ENCODE measurements around the gene TOPAZ1. TPM values are rescaled to one million over a fixed set of nuclear protein-coding genes. Genes with fewer than 3 reads are reported as not detected.

The TOPAZ1 gene
- total and polyA plus RNA-seq, 2 donors = under 0.01 TPM

GRCh38 chr3:44265815-44266214 is 24.1 kb downstream of the TOPAZ1 start:
- Histone ChIP-seq H3K36me3 (ENCODE audit: control insufficient read depth in 2 of 2, insufficient read depth in 2 of 2, low read length in 1 of 2) (no peaks in the 10 kb centered on the region), H3K27me3 (ENCODE audit: control insufficient read depth in 2 of 2, insufficient read depth in 1 of 2, low read length in 1 of 2) (no peaks in the 10 kb centered on the region), H3K27ac (ENCODE audit: low read depth in 1 of 2, low read length in 1 of 2) (no peak overlapping the region), H3K9me3 (ENCODE audit: control insufficient read depth in 2 of 2, insufficient read depth in 1 of 2, low read length in 1 of 2) (no peaks in the 10 kb centered on the region), H3K4me1 (ENCODE audit: control insufficient read depth in 2 of 2, insufficient read depth in 2 of 2, low read length in 2 of 2) (no peaks in the 10 kb centered on the region), H3K4me3 (ENCODE audit: low read length in 2 of 2) (no peak overlapping the region)
- DNase-seq (ENCODE audit: low read depth in 6 of 9, low spot score in 9 of 9) = no peak
- WGBS = 94% methylated on average over 3 of the region's 3 CpGs

DNA sequence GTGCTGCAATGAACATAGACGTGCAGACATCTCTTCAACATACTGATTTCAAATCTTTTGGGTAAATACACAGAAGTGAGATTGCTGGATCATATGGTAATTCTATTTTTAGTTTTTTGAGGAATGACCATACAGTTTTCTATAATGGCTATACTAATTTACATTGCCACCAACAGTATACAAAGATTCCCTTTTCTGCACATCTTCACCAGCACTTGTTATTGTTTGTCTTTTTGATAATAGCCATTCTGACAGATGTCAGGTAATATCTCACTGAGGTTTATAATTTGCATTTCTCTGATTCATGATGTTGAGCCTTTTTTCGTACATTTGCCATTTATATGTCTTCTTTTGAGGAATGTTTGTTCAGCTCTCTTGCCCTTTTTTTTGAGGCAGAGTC is 30.5 kb downstream of the TOPAZ1 start:
- Histone ChIP-seq H3K9me3 (ENCODE audit: control insufficient read depth in 2 of 2, insufficient read depth in 1 of 2, low read length in 1 of 2) (no peaks in the 10 kb centered on the region), H3K4me3 (ENCODE audit: low read length in 2 of 2) (no peak overlapping the region), H3K36me3 (ENCODE audit: control insufficient read depth in 2 of 2, insufficient read depth in 2 of 2, low read length in 1 of 2) (no peaks in the 10 kb centered on the region), H3K27me3 (ENCODE audit: control insufficient read depth in 2 of 2, insufficient read depth in 1 of 2, low read length in 1 of 2) (no peaks in the 10 kb centered on the region), H3K27ac (ENCODE audit: low read depth in 1 of 2, low read length in 1 of 2) (no peak overlapping the region), H3K4me1 (ENCODE audit: control insufficient read depth in 2 of 2, insufficient read depth in 2 of 2, low read length in 2 of 2) (no peaks in the 10 kb centered on the region)
- 94% methylated on average over 2 of the region's 2 CpGs for WGBS
- no peak for DNase-seq (ENCODE audit: low read depth in 6 of 9, low spot score in 9 of 9)

GRCh38 chr3:44277925-44278324 is 36.2 kb downstream of the TOPAZ1 start:
- no peaks in the 10 kb centered on the region for H3K36me3 ChIP-seq (ENCODE audit: control insufficient read depth in 2 of 2, insufficient read depth in 2 of 2, low read length in 1 of 2)
- H3K4me1 ChIP-seq (ENCODE audit: control insufficient read depth in 2 of 2, insufficient read depth in 2 of 2, low read length in 2 of 2) = no peaks in the 10 kb centered on the region
- H3K9me3 ChIP-seq (ENCODE audit: control insufficient read depth in 2 of 2, insufficient read depth in 1 of 2, low read length in 1 of 2) = no peaks in the 10 kb centered on the region
- H3K4me3 ChIP-seq (ENCODE audit: low read length in 2 of 2) = no peak overlapping the region
- no peak for DNase-seq (ENCODE audit: low read depth in 6 of 9, low spot score in 9 of 9)
- no peak overlapping the region for H3K27ac ChIP-seq (ENCODE audit: low read depth in 1 of 2, low read length in 1 of 2)
- H3K27me3 ChIP-seq (ENCODE audit: control insufficient read depth in 2 of 2, insufficient read depth in 1 of 2, low read length in 1 of 2) = no peaks in the 10 kb centered on the region
- 96% methylated on average over 1 of the region's 1 CpG for WGBS

- no peaks in the 10 kb centered on the region for H3K36me3 ChIP-seq (ENCODE audit: control insufficient read depth in 2 of 2, insufficient read depth in 2 of 2, low read length in 1 of 2)
- H3K4me1 ChIP-seq (ENCODE audit: control insufficient read depth in 2 of 2, insufficient read depth in 2 of 2, low read length in 2 of 2) = no peaks in the 10 kb centered on the region
- no peaks in the 10 kb centered on the region for H3K27me3 ChIP-seq (ENCODE audit: control insufficient read depth in 2 of 2, insufficient read depth in 1 of 2, low read length in 1 of 2)
- no peak overlapping the region for H3K4me3 ChIP-seq (ENCODE audit: low read length in 2 of 2)
- H3K9me3 ChIP-seq (ENCODE audit: control insufficient read depth in 2 of 2, insufficient read depth in 1 of 2, low read length in 1 of 2) = no peaks in the 10 kb centered on the region
- H3K27ac ChIP-seq (ENCODE audit: low read depth in 1 of 2, low read length in 1 of 2) = no peak overlapping the region
- no peak for DNase-seq (ENCODE audit: low read depth in 6 of 9, low spot score in 9 of 9)
- 97% methylated on average over 3 of the region's 3 CpGs for WGBS
These were observed 38.4 kb downstream of the TOPAZ1 start for GRCh38 chr3:44280077-44280476.

DNA sequence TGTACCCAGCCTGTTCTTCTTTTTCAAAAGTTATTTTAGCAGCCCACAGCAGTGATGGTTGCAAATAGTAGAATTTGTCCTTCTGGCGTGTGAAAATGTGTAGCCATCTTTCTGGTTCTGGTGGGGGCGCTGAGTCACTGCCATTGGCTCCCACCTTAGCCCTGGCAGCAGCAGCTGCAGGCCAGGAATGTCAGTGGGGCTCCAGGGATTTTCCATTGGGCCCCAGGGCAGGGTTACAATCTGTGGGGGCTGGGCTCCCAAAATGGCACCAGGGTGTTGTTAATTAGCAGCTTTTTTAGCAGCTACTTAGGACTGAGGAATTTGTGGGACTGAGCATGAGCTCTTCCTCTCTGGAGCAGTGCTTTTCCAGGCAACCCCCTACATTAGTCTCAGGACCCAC is 38.9 kb downstream of the TOPAZ1 start:
- Histone ChIP-seq H3K4me3 (ENCODE audit: low read length in 2 of 2) (no peak overlapping the region), H3K36me3 (ENCODE audit: control insufficient read depth in 2 of 2, insufficient read depth in 2 of 2, low read length in 1 of 2) (no peaks in the 10 kb centered on the region), H3K4me1 (ENCODE audit: control insufficient read depth in 2 of 2, insufficient read depth in 2 of 2, low read length in 2 of 2) (no peaks in the 10 kb centered on the region), H3K27ac (ENCODE audit: low read depth in 1 of 2, low read length in 1 of 2) (no peak overlapping the region), H3K27me3 (ENCODE audit: control insufficient read depth in 2 of 2, insufficient read depth in 1 of 2, low read length in 1 of 2) (no peaks in the 10 kb centered on the region), H3K9me3 (ENCODE audit: control insufficient read depth in 2 of 2, insufficient read depth in 1 of 2, low read length in 1 of 2) (no peaks in the 10 kb centered on the region)
- WGBS = 98% methylated on average over 2 of the region's 2 CpGs
- no peak for DNase-seq (ENCODE audit: low read depth in 6 of 9, low spot score in 9 of 9)

- no peaks in the 10 kb centered on the region for H3K4me1 ChIP-seq (ENCODE audit: control insufficient read depth in 2 of 2, insufficient read depth in 2 of 2, low read length in 2 of 2)
- no peak overlapping the region for H3K4me3 ChIP-seq (ENCODE audit: low read length in 2 of 2)
- no peak for DNase-seq (ENCODE audit: low read depth in 6 of 9, low spot score in 9 of 9)
- H3K36me3 ChIP-seq (ENCODE audit: control insufficient read depth in 2 of 2, insufficient read depth in 2 of 2, low read length in 1 of 2) = no peaks in the 10 kb centered on the region
- 95% methylated on average over 2 of the region's 2 CpGs for WGBS
- H3K27me3 ChIP-seq (ENCODE audit: control insufficient read depth in 2 of 2, insufficient read depth in 1 of 2, low read length in 1 of 2) = no peaks in the 10 kb centered on the region
- H3K9me3 ChIP-seq (ENCODE audit: control insufficient read depth in 2 of 2, insufficient read depth in 1 of 2, low read length in 1 of 2) = no peaks in the 10 kb centered on the region
- H3K27ac ChIP-seq (ENCODE audit: low read depth in 1 of 2, low read length in 1 of 2) = no peak overlapping the region
These were observed 43.3 kb downstream of the TOPAZ1 start for GRCh38 chr3:44284949-44285348.

DNA sequence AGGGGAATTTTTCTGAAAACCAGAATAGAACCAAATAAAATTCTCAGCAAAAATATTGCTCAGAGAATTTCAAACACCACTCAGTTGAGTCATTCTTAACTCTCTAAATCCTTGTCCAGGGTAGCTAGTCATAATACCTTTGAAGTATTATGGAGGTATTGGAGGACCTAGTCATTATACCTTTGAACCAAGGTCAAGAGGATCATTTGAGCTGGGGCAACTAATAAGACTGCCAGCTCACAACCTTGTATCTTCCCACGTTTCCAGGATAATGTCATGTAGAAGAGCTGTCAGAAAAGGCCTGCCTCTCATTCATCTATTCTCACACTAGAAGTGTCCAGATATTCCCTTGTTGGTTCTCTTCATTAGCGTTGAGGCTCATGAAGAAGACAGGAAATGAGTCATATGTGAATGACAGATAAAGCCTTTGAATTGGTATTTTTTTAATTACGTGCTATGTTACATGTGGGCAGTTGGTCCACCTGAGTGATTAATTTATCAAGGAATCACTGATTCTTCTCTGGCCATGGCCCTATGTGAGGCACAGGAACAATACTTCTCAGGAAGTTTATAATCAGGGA is 48.3 kb downstream of the TOPAZ1 start:
- no peaks in the 10 kb centered on the region for H3K27me3 ChIP-seq (ENCODE audit: control insufficient read depth in 2 of 2, insufficient read depth in 1 of 2, low read length in 1 of 2)
- no peaks in the 10 kb centered on the region for H3K36me3 ChIP-seq (ENCODE audit: control insufficient read depth in 2 of 2, insufficient read depth in 2 of 2, low read length in 1 of 2)
- no peaks in the 10 kb centered on the region for H3K4me1 ChIP-seq (ENCODE audit: control insufficient read depth in 2 of 2, insufficient read depth in 2 of 2, low read length in 2 of 2)
- no peak overlapping the region for H3K27ac ChIP-seq (ENCODE audit: low read depth in 1 of 2, low read length in 1 of 2)
- no peak for DNase-seq (ENCODE audit: low read depth in 6 of 9, low spot score in 9 of 9)
- no peaks in the 10 kb centered on the region for H3K9me3 ChIP-seq (ENCODE audit: control insufficient read depth in 2 of 2, insufficient read depth in 1 of 2, low read length in 1 of 2)
- H3K4me3 ChIP-seq (ENCODE audit: low read length in 2 of 2) = no peak overlapping the region
- WGBS = 92% methylated on average over 3 of the region's 3 CpGs

DNA sequence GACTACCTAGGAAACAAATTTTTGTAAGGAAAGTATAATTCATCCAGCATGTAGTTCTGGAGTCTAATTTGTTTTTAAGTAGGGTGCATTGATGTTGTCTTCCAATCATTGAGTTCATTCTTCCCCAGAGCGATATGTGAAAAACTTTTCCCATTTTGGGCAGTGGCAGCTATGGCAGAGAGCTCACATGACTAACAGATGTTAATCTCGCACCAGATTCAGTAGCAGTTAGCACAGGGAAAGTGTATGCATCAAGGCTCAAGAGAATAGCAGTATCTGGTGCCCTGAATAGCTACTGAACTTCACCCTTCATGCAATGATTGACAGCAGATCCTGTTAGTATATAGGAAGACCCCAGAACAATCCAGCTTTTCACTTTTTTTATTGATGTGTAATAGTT is 50.6 kb downstream of the TOPAZ1 start:
- 96% methylated on average over 2 of the region's 2 CpGs for WGBS
- no peak for DNase-seq (ENCODE audit: low read depth in 6 of 9, low spot score in 9 of 9)
- H3K27ac ChIP-seq (ENCODE audit: low read depth in 1 of 2, low read length in 1 of 2) = no peak overlapping the region
- H3K4me3 ChIP-seq (ENCODE audit: low read length in 2 of 2) = no peak overlapping the region
- H3K4me1 ChIP-seq (ENCODE audit: control insufficient read depth in 2 of 2, insufficient read depth in 2 of 2, low read length in 2 of 2) = no peaks in the 10 kb centered on the region
- no peaks in the 10 kb centered on the region for H3K36me3 ChIP-seq (ENCODE audit: control insufficient read depth in 2 of 2, insufficient read depth in 2 of 2, low read length in 1 of 2)
- no peaks in the 10 kb centered on the region for H3K9me3 ChIP-seq (ENCODE audit: control insufficient read depth in 2 of 2, insufficient read depth in 1 of 2, low read length in 1 of 2)
- H3K27me3 ChIP-seq (ENCODE audit: control insufficient read depth in 2 of 2, insufficient read depth in 1 of 2, low read length in 1 of 2) = no peaks in the 10 kb centered on the region

DNA sequence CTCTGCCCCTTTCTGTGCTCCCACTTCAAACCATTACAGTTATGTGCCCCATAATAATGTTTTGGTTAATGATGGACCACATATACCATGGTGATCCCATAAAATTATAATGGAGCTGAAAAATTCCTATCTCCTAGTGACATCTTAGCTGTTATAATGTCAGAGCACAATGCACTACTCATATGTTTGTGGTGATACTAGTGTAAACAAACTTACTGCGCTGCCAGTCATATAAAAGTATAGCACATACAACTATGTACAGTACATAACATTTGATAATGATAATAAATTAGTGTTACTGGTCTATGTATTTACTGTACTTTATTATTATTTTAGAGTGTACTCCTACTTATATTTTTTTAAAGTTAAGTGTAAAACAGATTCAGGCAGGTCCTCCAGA is 51.3 kb downstream of the TOPAZ1 start:
- DNase-seq (ENCODE audit: low read depth in 6 of 9, low spot score in 9 of 9) = no peak
- Histone ChIP-seq H3K27me3 (ENCODE audit: control insufficient read depth in 2 of 2, insufficient read depth in 1 of 2, low read length in 1 of 2) (no peaks in the 10 kb centered on the region), H3K9me3 (ENCODE audit: control insufficient read depth in 2 of 2, insufficient read depth in 1 of 2, low read length in 1 of 2) (no peaks in the 10 kb centered on the region), H3K27ac (ENCODE audit: low read depth in 1 of 2, low read length in 1 of 2) (no peak overlapping the region), H3K4me1 (ENCODE audit: control insufficient read depth in 2 of 2, insufficient read depth in 2 of 2, low read length in 2 of 2) (no peaks in the 10 kb centered on the region), H3K36me3 (ENCODE audit: control insufficient read depth in 2 of 2, insufficient read depth in 2 of 2, low read length in 1 of 2) (no peaks in the 10 kb centered on the region), H3K4me3 (ENCODE audit: low read length in 2 of 2) (no peak overlapping the region)
- 99% methylated on average over 1 of the region's 1 CpG for WGBS

- Histone ChIP-seq H3K27ac (ENCODE audit: low read depth in 1 of 2, low read length in 1 of 2) (no peak overlapping the region), H3K36me3 (ENCODE audit: control insufficient read depth in 2 of 2, insufficient read depth in 2 of 2, low read length in 1 of 2) (no peaks in the 10 kb centered on the region), H3K27me3 (ENCODE audit: control insufficient read depth in 2 of 2, insufficient read depth in 1 of 2, low read length in 1 of 2) (no peaks in the 10 kb centered on the region), H3K4me1 (ENCODE audit: control insufficient read depth in 2 of 2, insufficient read depth in 2 of 2, low read length in 2 of 2) (no peaks in the 10 kb centered on the region), H3K9me3 (ENCODE audit: control insufficient read depth in 2 of 2, insufficient read depth in 1 of 2, low read length in 1 of 2) (no peaks in the 10 kb centered on the region), H3K4me3 (ENCODE audit: low read length in 2 of 2) (no peak overlapping the region)
- no peak for DNase-seq (ENCODE audit: low read depth in 6 of 9, low spot score in 9 of 9)
These were observed 55.6 kb downstream of the TOPAZ1 start for GRCh38 chr3:44297255-44297654.
